GM18951 (cell line): ENCODE measurements around the gene AIM2.

ENCODE experiments used
- POLR2A ChIP-seq: IDR thresholded peaks from 4 replicates; pipeline ENCODE4 v1.6.1; 2011; ENCODE audit warnings: mild to moderate bottlenecking; ENCODE audit not compliant: insufficient read length, insufficient read depth; ENCODE audit errors: extremely low read depth
- in situ Hi-C: fragments of 300-500 bp; cut with MboI; formaldehyde crosslinking; loops from one replicate; pipeline ENCODE4 v1.12.0; 2022; ENCODE audit warnings: low sequenced_read_pairs, mixed read lengths, inconsistent platforms; ENCODE audit not compliant: unreplicated experiment

Gene AIM2

DNA sequence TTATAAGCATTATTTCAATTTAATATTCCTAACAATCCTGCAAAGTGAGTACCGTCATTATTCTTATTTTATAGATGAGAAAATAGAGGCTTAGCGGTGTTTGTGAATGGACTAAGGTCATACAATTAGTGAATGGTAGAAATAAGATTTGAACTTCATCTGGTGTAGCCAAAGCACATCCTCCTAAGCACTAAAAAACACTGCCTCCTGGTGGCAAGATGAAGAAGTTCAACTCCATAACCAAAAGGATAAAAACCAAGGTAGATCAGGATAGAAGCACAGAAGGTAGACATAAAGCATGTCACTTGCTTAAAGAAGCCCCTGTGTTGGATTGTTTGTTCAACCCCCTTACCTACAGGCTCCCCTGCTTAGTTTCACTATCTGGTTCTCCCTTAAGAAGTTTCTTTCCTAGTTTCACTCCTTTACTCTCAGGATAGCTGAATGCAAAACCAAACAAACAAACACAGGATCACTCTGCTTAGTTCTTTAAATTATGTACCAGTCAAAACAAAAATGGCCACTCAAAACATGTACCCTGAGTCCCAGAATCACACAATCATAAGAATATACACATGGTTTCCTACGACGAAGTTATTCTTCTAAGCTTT is 12.7 kb upstream of the AIM2 start:
- in situ Hi-C loops: no loop called here
- no peak for TF ChIP-seq POLR2A

DNA sequence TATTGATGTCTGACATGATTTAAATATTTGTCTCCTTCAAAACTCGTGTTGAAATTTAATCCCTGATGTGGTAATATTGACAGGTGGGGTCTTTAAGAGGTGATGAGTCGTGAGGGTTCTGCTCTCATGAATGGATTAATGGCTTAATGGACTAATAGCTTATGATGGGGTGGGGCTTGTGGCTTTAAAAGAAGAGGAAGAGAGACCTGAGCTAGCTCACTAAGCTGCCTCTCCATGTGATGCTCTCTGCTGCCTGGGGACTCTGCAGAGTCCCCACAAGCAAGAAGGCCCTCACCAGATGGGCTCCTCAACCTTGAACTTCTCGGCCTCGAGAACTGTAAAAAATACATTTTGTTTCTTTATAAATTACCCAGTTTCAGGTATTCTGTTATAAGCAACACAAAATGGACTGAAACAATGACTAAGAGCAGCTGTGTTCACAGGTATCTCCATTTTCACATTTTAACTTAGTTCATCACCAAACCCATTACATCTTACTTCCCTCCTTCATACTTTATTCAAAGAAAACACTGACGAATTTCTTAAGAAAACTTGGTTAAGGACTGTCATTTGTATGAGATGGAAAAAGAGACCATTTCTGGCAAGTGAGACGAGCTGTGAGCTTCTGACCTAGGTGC is 12.1 kb upstream of the AIM2 start:
- in situ Hi-C loops: no loop called here
- no peak for TF ChIP-seq POLR2A

DNA sequence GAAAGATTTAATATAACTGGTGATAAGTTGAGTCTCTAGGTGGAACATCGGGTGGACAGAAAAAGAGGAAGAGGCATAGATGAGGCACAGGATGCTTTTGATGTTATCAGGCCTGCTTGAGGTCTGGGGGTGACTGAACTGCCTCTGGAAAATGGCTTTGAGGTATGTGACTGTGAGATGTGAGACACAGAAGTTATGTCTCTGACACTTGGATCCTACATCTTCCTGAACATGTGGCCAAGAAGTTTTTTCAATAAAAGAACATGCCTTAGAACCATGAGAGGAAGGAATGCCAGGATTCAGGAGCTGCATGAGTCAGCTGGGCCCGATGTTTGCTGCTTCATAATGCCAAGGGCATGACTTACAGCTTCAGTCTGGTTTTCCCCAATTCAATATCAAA is 11.5 kb upstream of the AIM2 start:
- no peak for TF ChIP-seq POLR2A
- in situ Hi-C loops: no loop called here

GRCh38 chr1:159084867-159085266 is 8.3 kb upstream of the AIM2 start:
- no peak for TF ChIP-seq POLR2A
- in situ Hi-C loops: no loop called here

GRCh38 chr1:159084152-159084551 is 7.6 kb upstream of the AIM2 start:
- in situ Hi-C loops: no loop called here
- TF ChIP-seq POLR2A: no peak

DNA sequence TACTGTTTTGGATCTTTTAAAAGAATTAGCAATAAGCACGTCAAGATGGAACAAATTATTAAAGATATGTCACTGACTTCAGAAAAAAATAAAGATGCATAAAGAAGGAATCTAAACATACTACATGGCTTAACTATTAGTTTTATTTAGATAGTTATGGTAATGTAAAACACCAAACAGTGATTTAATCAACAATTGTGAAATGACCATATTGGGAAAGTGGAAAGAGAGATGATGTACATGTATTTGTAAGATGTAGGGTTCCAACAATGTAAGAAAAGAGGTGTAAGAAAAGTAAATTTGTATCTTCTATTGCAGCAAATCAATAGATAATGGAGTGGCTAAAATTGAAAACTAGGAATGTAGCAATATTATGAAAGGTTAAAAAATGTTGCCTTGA is 6.4 kb upstream of the AIM2 start:
- TF ChIP-seq POLR2A: no peak
- in situ Hi-C loops: no loop called here

DNA sequence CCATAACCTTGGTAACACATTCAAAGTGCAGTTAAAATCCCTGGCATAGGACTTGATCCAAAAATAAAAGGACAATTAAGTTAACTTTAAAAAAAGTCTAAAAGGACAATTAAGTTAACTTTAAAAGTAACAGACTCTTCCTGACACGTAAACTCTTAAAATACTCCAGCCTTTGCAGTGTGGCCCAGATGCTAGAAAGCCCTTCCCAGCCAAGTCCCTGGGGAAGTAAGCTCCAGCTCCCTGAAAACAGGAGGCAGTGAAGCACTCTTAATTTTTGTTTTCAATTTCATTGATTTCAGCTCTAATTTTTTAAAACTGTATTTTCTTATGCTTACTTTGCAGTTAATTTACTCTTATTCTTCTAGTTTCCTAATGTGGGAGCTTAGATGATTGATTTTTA is 5.1 kb upstream of the AIM2 start:
- in situ Hi-C loops: no loop called here
- TF ChIP-seq POLR2A: no peak

- no peak for TF ChIP-seq POLR2A
Measured at GRCh38 chr1:159079525-159079924, 3.0 kb upstream of the AIM2 start.

DNA sequence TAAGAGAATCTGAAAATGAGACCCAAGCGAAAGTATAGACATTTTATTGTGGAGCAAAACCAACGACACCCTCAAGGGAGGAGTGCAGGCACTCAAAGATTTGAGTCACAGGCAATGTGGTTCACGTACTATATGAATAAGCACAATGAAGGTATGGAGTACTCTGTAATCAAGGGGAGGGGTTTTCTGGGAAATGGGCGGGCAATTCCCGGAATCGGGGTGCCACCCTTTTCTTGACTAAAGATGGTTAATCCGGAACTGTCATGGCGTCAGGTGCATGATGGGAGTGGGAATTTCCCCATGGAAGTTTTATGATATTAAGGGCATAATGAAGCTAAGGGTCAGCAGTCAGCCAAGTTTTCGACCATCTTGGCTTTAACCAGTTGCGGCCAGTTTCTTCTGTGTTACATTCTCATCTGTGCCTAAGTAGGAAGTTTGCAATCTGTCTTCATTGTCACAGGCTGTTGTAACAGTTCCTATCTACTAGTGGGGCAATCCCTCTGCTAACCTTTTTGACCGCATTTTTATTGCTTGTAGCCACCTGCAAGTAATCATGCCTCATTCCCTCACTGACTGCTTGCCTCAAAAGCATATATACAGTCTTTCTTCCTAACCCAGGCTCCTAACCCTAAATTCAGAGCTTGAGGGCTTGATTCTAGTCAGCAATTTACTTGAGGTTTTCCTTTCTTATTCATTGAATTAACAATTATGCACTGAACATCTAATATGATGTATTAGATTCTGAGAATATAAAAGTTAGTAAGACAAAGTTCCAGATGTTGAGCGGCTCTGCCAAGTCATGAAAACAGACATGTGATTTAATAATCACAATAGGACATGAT is 775 bp upstream of the AIM2 start:
- in situ Hi-C loops: no loop called here
- TF ChIP-seq POLR2A: peak; percentile 45

More at GRCh38 chr1:159079525-159079924, 3.0 kb upstream of the AIM2 start:
- in situ Hi-C loops: no loop called here

DNA sequence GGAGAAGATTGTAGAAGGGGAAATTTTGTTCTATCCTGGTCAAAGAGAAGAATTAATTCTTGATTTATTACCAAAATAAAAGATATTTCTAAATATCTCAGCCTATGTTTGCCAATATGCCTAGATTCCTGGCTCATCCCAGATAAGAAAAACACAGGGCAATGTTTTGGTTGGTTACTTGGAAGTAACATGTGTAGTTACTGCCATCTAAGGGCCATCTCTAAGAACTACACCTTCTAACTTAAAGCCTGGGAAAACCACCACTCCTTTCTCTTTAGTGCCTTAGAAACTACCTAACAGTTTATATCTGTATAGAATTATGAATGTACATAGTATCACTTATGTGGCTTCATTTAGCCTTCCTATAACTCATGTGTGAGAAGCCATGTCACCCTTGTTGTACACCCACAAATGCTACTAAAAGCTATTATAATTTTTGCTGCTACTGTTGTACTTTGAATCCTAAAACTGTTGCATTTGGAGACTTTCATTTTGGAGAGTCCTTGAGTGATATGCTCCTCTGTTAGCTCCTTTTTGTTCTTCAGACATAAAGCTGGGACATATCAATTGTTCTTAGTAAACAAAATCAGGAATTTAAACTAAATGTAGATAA is 4.5 kb downstream of the AIM2 start:
- TF ChIP-seq POLR2A: no peak
- in situ Hi-C loops: loop anchor here (25.0 kb wide), 1 partner anchor 785 kb away; the partner anchor contains the start of gene CD1C

GRCh38 chr1:159068886-159069285 is 7.7 kb downstream of the AIM2 start:
- no peak for TF ChIP-seq POLR2A
- in situ Hi-C loops: loop anchor here (25.0 kb wide), 1 partner anchor 782 kb away; the partner anchor contains the start of gene CD1C

DNA sequence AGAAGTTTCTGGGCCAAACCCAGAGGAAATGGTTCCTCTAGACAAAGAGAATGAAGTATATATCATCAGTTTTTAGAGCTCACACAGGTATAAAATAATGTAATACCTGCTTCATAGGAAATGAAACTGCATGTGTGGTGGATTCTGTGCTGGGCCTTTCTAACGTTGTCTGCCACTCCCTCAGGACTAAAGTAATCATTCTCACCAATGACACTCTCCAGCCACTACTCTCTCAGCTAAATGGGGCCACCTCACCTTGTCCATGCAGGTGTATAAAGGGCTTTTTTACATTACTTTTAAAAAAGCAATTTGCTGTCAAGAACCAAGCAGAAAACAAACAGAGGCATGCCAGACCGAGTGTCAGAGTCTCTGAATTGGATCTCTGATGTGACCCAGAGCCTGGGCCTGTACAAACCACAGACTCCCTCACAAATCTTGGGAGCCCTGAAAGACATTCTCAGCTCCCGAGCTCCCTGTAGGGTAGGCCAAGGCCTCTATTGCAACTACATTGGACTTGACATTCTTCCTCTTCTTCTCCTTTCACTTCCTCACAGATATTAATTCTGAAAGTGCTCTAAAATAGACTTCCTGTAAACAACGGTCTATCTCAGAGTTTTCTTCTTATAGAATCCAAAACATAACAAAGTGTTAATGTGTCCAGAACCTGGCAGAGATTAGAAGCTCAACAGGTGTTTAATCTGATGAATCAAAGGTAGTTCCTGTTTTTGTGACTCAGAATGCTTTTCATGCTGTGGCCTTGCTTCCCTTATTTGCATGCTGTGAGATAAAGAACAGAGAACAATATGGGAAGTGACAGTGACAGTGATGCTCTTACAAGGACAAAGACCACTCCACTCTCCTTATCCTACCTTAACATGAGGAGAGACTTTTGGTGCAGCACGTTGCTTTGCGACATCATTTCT is 8.6 kb downstream of the AIM2 start:
- in situ Hi-C loops: loop anchor here (25.0 kb wide), 1 partner anchor 781 kb away; the partner anchor contains the start of gene CD1C
- no peak for TF ChIP-seq POLR2A
